Measurements from ENCODE around the gene ADIPOR2.

ADIPOR2 gene

GRCh38 chr12:1830981-1831963 is 140.4 kb downstream of the ADIPOR2 start:
- H3K4me1 ChIP-seq (ENCODE audit: control insufficient read depth in 1 of 2, insufficient read depth in 2 of 2, low read length in 2 of 2) = peaks cover 0 to 6% of the 10 kb centered on the region in 2 donors
- no peak overlapping the region for H3K27ac ChIP-seq (ENCODE audit: low read length)
- no peak overlapping the region for H3K4me3 ChIP-seq (ENCODE audit: low read depth in 1 of 2, low read length in 2 of 2)
- no peaks in the 10 kb centered on the region for H3K27me3 ChIP-seq (ENCODE audit: low read depth, low read length)
- no peaks in the 10 kb centered on the region for H3K36me3 ChIP-seq (ENCODE audit: control insufficient read depth in 1 of 2, insufficient read depth in 2 of 2, low read length in 2 of 2)
- H3K9me3 ChIP-seq (ENCODE audit: control insufficient read depth in 1 of 2, low read length in 2 of 2) = no peaks in the 10 kb centered on the region

- H3K4me1 ChIP-seq (ENCODE audit: control insufficient read depth in 1 of 2, insufficient read depth in 2 of 2, low read length in 2 of 2) = peaks cover 0 to 6% of the 10 kb centered on the region in 2 donors
- H3K36me3 ChIP-seq (ENCODE audit: control insufficient read depth in 1 of 2, insufficient read depth in 2 of 2, low read length in 2 of 2) = no peaks in the 10 kb centered on the region
- no peak overlapping the region for H3K27ac ChIP-seq (ENCODE audit: low read length)
- no peaks in the 10 kb centered on the region for H3K9me3 ChIP-seq (ENCODE audit: control insufficient read depth in 1 of 2, low read length in 2 of 2)
- H3K27me3 ChIP-seq (ENCODE audit: low read depth, low read length) = no peaks in the 10 kb centered on the region
- H3K4me3 ChIP-seq (ENCODE audit: low read depth in 1 of 2, low read length in 2 of 2) = no peak overlapping the region
Observed at GRCh38 chr12:1832801-1833595, 142.1 kb downstream of the ADIPOR2 start.

GRCh38 chr12:1833596-1834028 is 142.7 kb downstream of the ADIPOR2 start:
- H3K36me3 ChIP-seq (ENCODE audit: control insufficient read depth in 1 of 2, insufficient read depth in 2 of 2, low read length in 2 of 2) = no peaks in the 10 kb centered on the region
- H3K27ac ChIP-seq (ENCODE audit: low read length) = no peak overlapping the region
- H3K4me3 ChIP-seq (ENCODE audit: low read depth in 1 of 2, low read length in 2 of 2) = no peak overlapping the region
- H3K9me3 ChIP-seq (ENCODE audit: control insufficient read depth in 1 of 2, low read length in 2 of 2) = no peaks in the 10 kb centered on the region
- no peaks in the 10 kb centered on the region for H3K27me3 ChIP-seq (ENCODE audit: low read depth, low read length)
- H3K4me1 ChIP-seq (ENCODE audit: control insufficient read depth in 1 of 2, insufficient read depth in 2 of 2, low read length in 2 of 2) = peaks cover 0 to 6% of the 10 kb centered on the region in 2 donors

GRCh38 chr12:1834186-1834925 is 143.5 kb downstream of the ADIPOR2 start:
- no peaks in the 10 kb centered on the region for H3K36me3 ChIP-seq (ENCODE audit: control insufficient read depth in 1 of 2, insufficient read depth in 2 of 2, low read length in 2 of 2)
- no peak overlapping the region for H3K4me3 ChIP-seq (ENCODE audit: low read depth in 1 of 2, low read length in 2 of 2)
- no peaks in the 10 kb centered on the region for H3K27me3 ChIP-seq (ENCODE audit: low read depth, low read length)
- H3K4me1 ChIP-seq (ENCODE audit: control insufficient read depth in 1 of 2, insufficient read depth in 2 of 2, low read length in 2 of 2) = peaks cover 0 to 6% of the 10 kb centered on the region in 2 donors
- no peaks in the 10 kb centered on the region for H3K9me3 ChIP-seq (ENCODE audit: control insufficient read depth in 1 of 2, low read length in 2 of 2)
- H3K27ac ChIP-seq (ENCODE audit: low read length) = no peak overlapping the region

GRCh38 chr12:1835211-1836131 is 144.6 kb downstream of the ADIPOR2 start:
- Histone ChIP-seq H3K36me3 (ENCODE audit: control insufficient read depth in 1 of 2, insufficient read depth in 2 of 2, low read length in 2 of 2) (no peaks in the 10 kb centered on the region), H3K9me3 (ENCODE audit: control insufficient read depth in 1 of 2, low read length in 2 of 2) (no peaks in the 10 kb centered on the region), H3K4me3 (ENCODE audit: low read depth in 1 of 2, low read length in 2 of 2) (no peak overlapping the region), H3K27me3 (ENCODE audit: low read depth, low read length) (no peaks in the 10 kb centered on the region), H3K27ac (ENCODE audit: low read length) (no peak overlapping the region), H3K4me1 (ENCODE audit: control insufficient read depth in 1 of 2, insufficient read depth in 2 of 2, low read length in 2 of 2) (peaks cover 0 to 6% of the 10 kb centered on the region in 2 donors)

GRCh38 chr12:1836241-1836803 is 145.5 kb downstream of the ADIPOR2 start:
- H3K4me3 ChIP-seq (ENCODE audit: low read depth in 1 of 2, low read length in 2 of 2) = no peak overlapping the region
- H3K27me3 ChIP-seq (ENCODE audit: low read depth, low read length) = no peaks in the 10 kb centered on the region
- no peaks in the 10 kb centered on the region for H3K9me3 ChIP-seq (ENCODE audit: control insufficient read depth in 1 of 2, low read length in 2 of 2)
- H3K4me1 ChIP-seq (ENCODE audit: control insufficient read depth in 1 of 2, insufficient read depth in 2 of 2, low read length in 2 of 2) = no peaks in the 10 kb centered on the region
- no peaks in the 10 kb centered on the region for H3K36me3 ChIP-seq (ENCODE audit: control insufficient read depth in 1 of 2, insufficient read depth in 2 of 2, low read length in 2 of 2)
- H3K27ac ChIP-seq (ENCODE audit: low read length) = no peak overlapping the region

GRCh38 chr12:1836854-1837421 is 146.1 kb downstream of the ADIPOR2 start:
- Histone ChIP-seq H3K4me1 (ENCODE audit: control insufficient read depth in 1 of 2, insufficient read depth in 2 of 2, low read length in 2 of 2) (no peaks in the 10 kb centered on the region), H3K36me3 (ENCODE audit: control insufficient read depth in 1 of 2, insufficient read depth in 2 of 2, low read length in 2 of 2) (no peaks in the 10 kb centered on the region), H3K9me3 (ENCODE audit: control insufficient read depth in 1 of 2, low read length in 2 of 2) (no peaks in the 10 kb centered on the region), H3K27ac (ENCODE audit: low read length) (no peak overlapping the region), H3K4me3 (ENCODE audit: low read depth in 1 of 2, low read length in 2 of 2) (no peak overlapping the region), H3K27me3 (ENCODE audit: low read depth, low read length) (no peaks in the 10 kb centered on the region)

GRCh38 chr12:1837541-1838204 is 146.8 kb downstream of the ADIPOR2 start:
- no peaks in the 10 kb centered on the region for H3K27me3 ChIP-seq (ENCODE audit: low read depth, low read length)
- H3K36me3 ChIP-seq (ENCODE audit: control insufficient read depth in 1 of 2, insufficient read depth in 2 of 2, low read length in 2 of 2) = no peaks in the 10 kb centered on the region
- H3K27ac ChIP-seq (ENCODE audit: low read length) = no peak overlapping the region
- H3K9me3 ChIP-seq (ENCODE audit: control insufficient read depth in 1 of 2, low read length in 2 of 2) = no peaks in the 10 kb centered on the region
- no peaks in the 10 kb centered on the region for H3K4me1 ChIP-seq (ENCODE audit: control insufficient read depth in 1 of 2, insufficient read depth in 2 of 2, low read length in 2 of 2)
- no peak overlapping the region for H3K4me3 ChIP-seq (ENCODE audit: low read depth in 1 of 2, low read length in 2 of 2)

Data from muscle layer of duodenum (tissue), 2 donors.